Ovary (tissue), 9 donors: ENCODE results near the gene SLTM. TPM values are rescaled to one million over a fixed set of nuclear protein-coding genes. Genes with fewer than 3 reads are reported as not detected.
A peak's percentile ranks its signal among the peaks of the same experiment; 100 is the strongest.
"Not testable (repeated sequence)": the region's sequence is repeated elsewhere in the genome, so short reads cannot be mapped to it uniquely, and the experiment has no call there.

ENCODE experiments used
- DNase-seq, 5 donors: peaks; one replicate each; pipeline ENCODE4 v3.0.0-alpha.2; 2019 to 2020
- H3K27ac ChIP-seq, 2 donors: fragments of 200-600 bp; one replicate each; pipeline versions ENCODE4 v1.5.1 to v1.8.0; 2019 to 2022
- H3K27me3 ChIP-seq: fragments of 200-600 bp; one replicate; pipeline ENCODE4 v1.8.0; 2022
- H3K36me3 ChIP-seq: fragments of 200-600 bp; sonication (generic); one replicate; pipeline ENCODE4 v1.5.1; 2019
- H3K4me1 ChIP-seq: one replicate; pipeline ENCODE4 v1.8.1; 2013; ENCODE audit warnings: mild to moderate bottlenecking, moderate library complexity; ENCODE audit not compliant: insufficient read depth
- H3K4me3 ChIP-seq: fragments of 200-600 bp; sonication (generic); one replicate; pipeline ENCODE4 v1.5.1; 2017
- H3K9me3 ChIP-seq, 2 donors: fragments of 200-600 bp in 1 of 2; sonication (generic) in 1 of 2; one replicate each; pipeline versions ENCODE4 v1.5.1 to v1.8.1; 2013 to 2019; ENCODE audit warnings: mild to moderate bottlenecking in 1 of 2, moderate library complexity in 1 of 2
- CTCF ChIP-seq, 3 donors: fragments of 450-650 bp in 2 of 3; fragments of 200-600 bp in 1 of 3; IDR thresholded peaks; one replicate each; pipeline versions ENCODE4 v1.5.1 to v1.8.0; 2016 to 2022; ENCODE audit warnings: antibody characterized with exemption in 3 of 3, mild to moderate bottlenecking in 1 of 3
- EP300 ChIP-seq: sonication (generic); formaldehyde crosslinking; IDR thresholded peaks from one replicate; pipeline ENCODE4 v1.6.1; 2017; ENCODE audit warnings: antibody characterized with exemption
- POLR2A ChIP-seq: fragments of 450-650 bp; IDR thresholded peaks from one replicate; pipeline ENCODE4 v1.6.1; 2017; ENCODE audit warnings: antibody characterized with exemption, mild to moderate bottlenecking, moderate library complexity
- WGBS, 3 donors: extraction: QIAGEN DNeasy Blood & Tissue Kit in 1 of 3; methylation state at CpG; one replicate each; pipeline versions ENCODE4 v1.1.5 to v1.1.7; 2013 to 2017; 5-methylcytosine and 5-hydroxymethylcytosine counted together
- intact Hi-C, 4 donors: fragments of 100-400 bp; cut with DNase I; formaldehyde crosslinking; loops; one replicate each; pipeline versions ENCODE4 v1.11.0 to v1.15.1; 2022 to 2023
- polyA plus RNA-seq, 2 donors: library from polyadenylated mRNA; stranded (reverse); fragments of 200-250 nt in 1 of 2; fragments of 350-450 nt in 1 of 2; fragmentation: Illumina TruSeq in 1 of 2; extraction: RNeasy Lipid Tissue Mini Kit (QIAGEN cat#74804) in 1 of 2; gene quantifications; one replicate each; pipeline ENCODE4 v1.2.3, GENCODE V29; 2013 to 2014
- total RNA-seq, 7 donors: library from RNA; depleted of rRNA in 2 of 7; stranded (reverse); fragments of >200 nt in 2 of 7; fragmentation: NEBNext Ultra II Directional in 3 of 7; extraction: Animal tissue kit (Norgen Biotek cat#: 25700) in 3 of 7; gene quantifications; one replicate each; pipeline versions ENCODE4 v1.1.0 to v1.2.4, GENCODE V29; 2016 to 2023
- donor health status: DM: no; HTN: no; CAD: no; lungs with moderate emphysema.
- donor health status: DM: no; HTN: no; CAD: no.
- donor health status: Bipolar disorder and iron deficiency.
- donor health status: DM: yes; HTN: yes; CAD: no.
- donor health status: DM: no; HTN: no; CAD: no.
- donor health status: DM: yes; HTN: yes; CAD: no.

SLTM gene
- total and polyA plus RNA-seq, 9 donors, result 48.6 to 76.1 (median 66.4) TPM

DNA sequence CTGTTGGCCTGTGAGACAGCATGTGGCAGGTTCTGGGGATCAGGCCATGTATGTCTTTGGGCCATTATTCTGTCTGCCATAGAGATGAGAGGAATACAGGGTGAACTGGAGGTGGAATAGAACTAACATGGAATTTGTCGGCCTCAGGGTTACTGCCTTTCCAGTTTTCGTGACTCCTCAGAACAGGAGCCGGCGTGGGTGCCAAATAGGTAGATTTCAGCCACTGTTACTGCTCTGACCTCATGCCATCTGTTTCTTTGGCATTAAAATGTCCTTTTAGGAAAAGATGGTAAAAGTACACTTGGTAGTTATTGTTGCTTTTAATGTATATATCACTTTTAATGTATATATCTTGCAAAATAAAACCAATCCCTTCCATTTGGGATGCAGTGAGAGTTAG, 65.6 kb downstream of the SLTM start:
- H3K36me3 ChIP-seq, result no peaks in the 10 kb centered on the region
- H3K27me3 ChIP-seq, result no peaks in the 10 kb centered on the region
- intact Hi-C loops, result no loop called here
- no peak overlapping the region for H3K4me3 ChIP-seq
- no peak for DNase-seq
- H3K27ac ChIP-seq, result no peak overlapping the region
- TF ChIP-seq POLR2A (no peak), EP300 (no peak), CTCF (IDR thresholded peaks at IDR 0.05) (no peak)
- peaks cover 5% of the 10 kb centered on the region for H3K4me1 ChIP-seq
- H3K9me3 ChIP-seq, result no peaks in the 10 kb centered on the region
- 95 to 98% (median 96%) methylated on average over 4 of the region's 4 CpGs for WGBS, 3 donors

DNA sequence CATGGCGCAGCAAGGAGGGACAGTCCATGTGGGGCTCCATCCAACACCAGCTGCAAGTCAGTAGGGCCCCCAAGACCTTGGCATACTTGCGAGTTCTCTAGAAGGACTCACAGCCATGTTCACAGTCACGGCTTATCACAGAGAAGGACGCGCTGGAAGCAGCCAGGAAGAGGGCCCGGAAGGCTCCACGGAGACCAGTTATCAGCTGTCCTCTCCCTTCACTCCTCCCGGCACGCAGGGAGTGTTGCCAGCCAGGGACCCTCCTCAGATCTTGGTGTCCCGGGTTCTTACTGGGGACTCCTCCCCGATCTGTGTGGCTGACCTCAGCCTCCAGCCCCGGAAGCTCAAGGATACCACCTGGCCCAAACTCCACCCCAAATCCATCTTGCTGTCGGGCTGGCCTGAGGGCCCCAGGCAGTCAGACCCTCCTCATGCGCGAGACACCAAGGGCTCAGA, 68.0 kb downstream of the SLTM start:
- 16 to 20% (median 20%) methylated on average over 15 of the region's 15 CpGs for WGBS, 3 donors
- H3K4me1 ChIP-seq, result peaks cover 5% of the 10 kb centered on the region
- H3K4me3 ChIP-seq, result peak overlapping the region; percentile 44

DNA sequence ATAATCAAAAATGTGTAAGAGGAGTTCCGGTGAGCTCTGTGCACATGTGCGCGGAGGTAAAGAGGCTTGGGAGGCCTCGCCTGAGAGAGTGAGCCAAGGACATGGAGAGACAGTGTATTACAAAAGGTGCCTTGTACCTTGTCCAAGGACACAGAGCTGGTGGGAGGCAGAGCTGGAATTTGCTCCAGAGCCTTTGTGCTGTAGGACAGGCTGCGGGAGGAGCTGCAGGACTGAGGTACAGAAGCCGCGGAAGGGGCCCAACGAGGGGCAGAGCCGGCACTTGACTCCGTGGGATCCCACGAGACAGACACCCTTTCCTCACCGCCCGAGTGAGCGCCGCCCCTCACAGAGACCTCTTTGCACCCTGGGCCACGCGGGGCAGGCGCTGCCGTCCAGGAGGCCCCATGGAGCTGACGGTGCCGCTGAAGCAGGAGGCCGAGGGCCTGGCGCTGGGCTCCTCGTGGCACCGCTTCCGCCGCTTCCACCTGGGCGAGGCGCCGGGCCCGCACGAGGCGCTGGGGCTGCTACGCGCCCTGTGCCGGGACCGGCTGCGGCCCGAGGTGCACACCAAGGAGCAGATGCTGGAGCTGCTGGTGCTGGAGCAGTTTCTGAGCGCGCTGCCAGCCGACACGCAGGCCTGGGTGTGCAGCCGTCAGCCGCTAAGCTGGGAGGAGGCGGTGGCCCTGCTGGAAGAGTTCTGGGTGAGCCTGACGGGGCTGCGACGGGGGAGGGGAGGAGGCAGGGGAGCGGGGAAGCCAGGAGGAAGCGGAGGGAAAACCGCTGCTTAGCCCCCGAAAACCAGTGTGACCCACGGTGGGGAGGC, 68.7 kb downstream of the SLTM start:
- no peaks in the 10 kb centered on the region for H3K36me3 ChIP-seq
- no peaks in the 10 kb centered on the region for H3K27me3 ChIP-seq
- peak overlapping the region; percentile 23 to 53 for H3K27ac ChIP-seq
- peaks cover 5% of the 10 kb centered on the region for H3K4me1 ChIP-seq
- TF ChIP-seq POLR2A, result no peak
- TF ChIP-seq EP300, result no peak
- no peak for TF ChIP-seq CTCF (IDR thresholded peaks at IDR 0.05)
- intact Hi-C loops, result no loop called here
- H3K4me3 ChIP-seq, result peak overlapping the region; percentile 44
- DNase-seq, result peak; percentile 58 to 79 (median 68)
- no peaks in the 10 kb centered on the region for H3K9me3 ChIP-seq
- WGBS, 3 donors, result 4 to 10% (median 4%) methylated on average over 32 to 54 of the region's 54 CpGs

More for the DNA sequence above, 68.0 kb downstream of the SLTM start:
- no peaks in the 10 kb centered on the region for H3K9me3 ChIP-seq
- TF ChIP-seq CTCF (IDR thresholded peaks at IDR 0.05), result no peak
- TF ChIP-seq POLR2A, result no peak
- no peak for TF ChIP-seq EP300
- peak overlapping the region; percentile 23 to 53 for H3K27ac ChIP-seq
- H3K27me3 ChIP-seq, result no peaks in the 10 kb centered on the region
- intact Hi-C loops, result no loop called here
- no peaks in the 10 kb centered on the region for H3K36me3 ChIP-seq
- DNase-seq, result peak; percentile 20 to 60 (median 38)

DNA sequence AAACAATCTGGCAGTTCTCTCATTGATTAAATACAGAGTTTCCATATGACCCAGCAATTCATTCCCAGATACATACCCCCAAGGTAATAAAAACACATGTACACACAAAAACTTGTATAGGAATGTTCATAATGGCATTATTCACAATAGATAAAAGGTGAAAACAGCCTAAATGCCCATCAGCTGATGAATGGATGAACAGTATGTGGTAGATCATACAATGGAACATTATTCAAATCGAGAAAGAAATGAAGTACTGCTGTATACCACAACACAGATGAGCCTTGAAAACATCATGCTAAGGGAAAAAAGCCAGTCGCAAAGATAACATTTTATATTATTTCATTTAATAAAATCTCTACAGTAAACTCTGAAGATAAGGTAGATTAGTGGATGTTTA, 71.2 kb downstream of the SLTM start:
- peaks cover 5% of the 10 kb centered on the region for H3K4me1 ChIP-seq
- H3K36me3 ChIP-seq, result no peaks in the 10 kb centered on the region
- H3K9me3 ChIP-seq, result no peaks in the 10 kb centered on the region
- no peak for DNase-seq
- WGBS, 3 donors, result 88 to 93% (median 90%) methylated on average over 2 of the region's 2 CpGs
- TF ChIP-seq POLR2A (no peak), EP300 (no peak), CTCF (IDR thresholded peaks at IDR 0.05) (no peak)
- no peak overlapping the region for H3K4me3 ChIP-seq
- intact Hi-C loops, result no loop called here
- H3K27me3 ChIP-seq, result no peaks in the 10 kb centered on the region
- H3K27ac ChIP-seq, result no peak overlapping the region

GRCh38 chr15:58856621-58857020, 76.9 kb downstream of the SLTM start:
- H3K4me1 ChIP-seq, H3K27me3 ChIP-seq, DNase-seq, H3K4me3 ChIP-seq, H3K36me3 ChIP-seq, H3K27ac ChIP-seq, intact Hi-C loops, H3K9me3 ChIP-seq: not testable (repeated sequence)
- 41 to 61% (median 43%) methylated on average over 1 of the region's 1 CpG for WGBS, 3 donors
